ENCODE results near the gene SLC6A7. TPM values are rescaled to one million over a fixed set of nuclear protein-coding genes. Genes with fewer than 3 reads are reported as not detected.

SLC6A7 gene
- polyA plus RNA-seq, 1 donor = 5.7 TPM

DNA sequence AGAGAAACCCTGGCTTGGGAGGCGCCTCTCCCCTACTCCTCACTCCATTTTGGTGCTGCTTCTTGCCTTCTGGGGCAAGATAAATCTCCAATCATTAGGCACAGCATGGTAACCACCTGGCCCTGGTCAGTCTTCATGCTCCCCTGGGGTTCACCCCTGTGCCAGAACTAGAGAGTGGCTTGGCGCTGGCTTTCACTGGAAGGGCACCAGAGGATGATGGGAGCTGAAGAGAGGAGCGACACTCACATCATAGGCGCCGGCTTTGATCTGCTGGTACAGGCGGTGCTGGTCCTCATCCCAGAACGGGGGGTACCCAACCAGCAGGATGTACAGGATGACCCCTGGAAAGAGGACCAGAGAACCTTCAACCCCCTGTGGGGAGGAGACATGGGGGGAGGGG, 61.6 kb downstream of the SLC6A7 start:
- Histone ChIP-seq H3K9me3 (ENCODE audit: control insufficient read depth, low read depth, low read length) (no peaks in the 10 kb centered on the region), H3K27ac (ENCODE audit: low read length) (no peak overlapping the region), H3K36me3 (ENCODE audit: control insufficient read depth, insufficient read depth, low read length) (no peaks in the 10 kb centered on the region), H3K4me3 (ENCODE audit: low read length) (no peak overlapping the region), H3K27me3 (ENCODE audit: control insufficient read depth, insufficient read depth, low read length) (no peaks in the 10 kb centered on the region), H3K4me1 (ENCODE audit: control insufficient read depth, insufficient read depth, low read length) (peaks cover 9% of the 10 kb centered on the region)
- no CpG with 5 or more reads among the region's 7 CpGs for WGBS (ENCODE audit: insufficient coverage, low lambda C conversion rate)
- no peak for DNase-seq

DNA sequence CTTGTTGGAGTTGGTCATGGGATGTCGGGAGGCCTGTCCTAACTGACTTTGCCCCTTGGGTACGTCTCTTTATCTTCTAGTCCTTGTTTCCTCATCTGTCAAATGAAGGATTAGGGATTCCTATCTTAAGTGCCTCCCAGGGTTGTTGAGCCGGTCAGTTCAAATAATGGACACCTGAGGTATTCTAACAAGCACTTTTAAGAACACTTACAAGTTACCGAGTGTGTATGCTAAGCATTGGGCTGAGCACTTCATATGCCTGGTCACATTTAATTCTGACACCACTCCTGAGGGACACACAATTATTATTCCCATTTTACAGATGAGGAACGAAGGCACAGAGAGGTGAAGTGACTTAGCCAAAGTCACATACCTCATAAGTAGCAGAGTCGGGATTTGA, 62.6 kb downstream of the SLC6A7 start:
- H3K9me3 ChIP-seq (ENCODE audit: control insufficient read depth, low read depth, low read length) = no peaks in the 10 kb centered on the region
- no peaks in the 10 kb centered on the region for H3K27me3 ChIP-seq (ENCODE audit: control insufficient read depth, insufficient read depth, low read length)
- WGBS (ENCODE audit: insufficient coverage, low lambda C conversion rate) = no CpG with 5 or more reads among the region's 6 CpGs
- no peak for DNase-seq
- H3K4me1 ChIP-seq (ENCODE audit: control insufficient read depth, insufficient read depth, low read length) = peaks cover 1% of the 10 kb centered on the region
- no peaks in the 10 kb centered on the region for H3K36me3 ChIP-seq (ENCODE audit: control insufficient read depth, insufficient read depth, low read length)
- H3K4me3 ChIP-seq (ENCODE audit: low read length) = no peak overlapping the region
- H3K27ac ChIP-seq (ENCODE audit: low read length) = no peak overlapping the region

DNA sequence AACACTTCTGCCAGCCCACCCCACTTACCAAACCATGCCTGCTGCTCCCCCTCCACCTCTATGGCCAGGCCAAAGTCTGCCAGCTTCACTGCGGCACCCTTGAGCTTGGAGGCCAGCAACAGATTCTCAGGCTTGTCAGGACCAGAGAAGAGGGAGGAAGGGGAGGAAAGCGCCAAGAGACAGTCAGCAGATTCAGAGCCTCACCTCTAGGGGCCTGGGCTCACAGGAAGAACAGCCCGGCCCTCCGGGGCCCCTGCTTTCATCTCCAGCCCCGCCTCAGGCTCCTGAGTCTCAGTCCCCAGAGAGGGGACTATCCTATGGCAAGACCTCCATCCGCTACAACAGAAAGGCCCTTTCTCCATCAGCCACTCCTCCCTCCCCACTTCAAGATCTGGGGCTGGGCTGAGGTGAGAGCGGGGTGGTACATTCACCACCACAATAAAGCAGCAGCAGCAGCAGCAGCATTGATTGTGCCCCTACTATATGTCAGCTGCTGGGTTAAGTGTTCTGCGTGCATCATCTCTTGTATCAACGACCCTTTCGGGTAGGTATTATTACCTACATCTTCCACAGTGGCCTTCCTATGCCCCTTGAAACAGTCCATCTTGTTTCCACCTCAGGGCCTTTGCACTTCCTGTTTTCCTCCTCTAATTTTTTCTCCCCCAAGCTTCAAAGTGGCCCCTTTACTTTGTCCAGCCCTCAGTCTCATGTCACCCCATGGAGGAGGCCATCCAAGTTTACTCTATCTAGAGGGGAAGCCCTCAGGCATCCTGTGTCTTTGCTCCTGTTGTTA, 63.8 kb downstream of the SLC6A7 start:
- no peak for DNase-seq
- H3K36me3 ChIP-seq (ENCODE audit: control insufficient read depth, insufficient read depth, low read length) = no peaks in the 10 kb centered on the region
- H3K27ac ChIP-seq (ENCODE audit: low read length) = no peak overlapping the region
- H3K4me3 ChIP-seq (ENCODE audit: low read length) = no peak overlapping the region
- WGBS (ENCODE audit: insufficient coverage, low lambda C conversion rate) = no CpG with 5 or more reads among the region's 10 CpGs
- H3K4me1 ChIP-seq (ENCODE audit: control insufficient read depth, insufficient read depth, low read length) = no peaks in the 10 kb centered on the region
- no peaks in the 10 kb centered on the region for H3K27me3 ChIP-seq (ENCODE audit: control insufficient read depth, insufficient read depth, low read length)
- H3K9me3 ChIP-seq (ENCODE audit: control insufficient read depth, low read depth, low read length) = no peaks in the 10 kb centered on the region

DNA sequence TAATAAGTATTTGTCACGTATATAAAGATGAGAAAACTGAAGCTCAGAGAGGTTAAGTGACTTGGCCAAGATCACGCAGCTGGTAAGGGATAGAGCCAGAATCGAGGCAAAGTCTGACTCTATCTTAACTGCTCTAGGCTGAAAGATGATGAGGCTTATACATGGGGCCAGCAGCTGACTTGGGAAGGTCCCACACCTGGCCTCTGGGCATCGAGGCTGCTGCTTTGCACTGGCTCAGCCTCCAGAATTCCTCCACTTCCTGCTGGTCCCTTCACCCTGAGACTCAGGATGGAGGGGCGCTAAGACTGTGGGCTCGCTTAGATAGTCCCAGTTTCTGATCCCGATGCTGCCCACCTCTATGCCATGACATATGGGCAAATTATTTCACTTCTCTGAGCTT, 64.5 kb downstream of the SLC6A7 start:
- Histone ChIP-seq H3K4me3 (ENCODE audit: low read length) (no peak overlapping the region), H3K4me1 (ENCODE audit: control insufficient read depth, insufficient read depth, low read length) (no peaks in the 10 kb centered on the region), H3K27ac (ENCODE audit: low read length) (no peak overlapping the region), H3K27me3 (ENCODE audit: control insufficient read depth, insufficient read depth, low read length) (no peaks in the 10 kb centered on the region), H3K9me3 (ENCODE audit: control insufficient read depth, low read depth, low read length) (no peaks in the 10 kb centered on the region), H3K36me3 (ENCODE audit: control insufficient read depth, insufficient read depth, low read length) (no peaks in the 10 kb centered on the region)
- WGBS (ENCODE audit: insufficient coverage, low lambda C conversion rate) = no CpG with 5 or more reads among the region's 7 CpGs
- no peak for DNase-seq

DNA sequence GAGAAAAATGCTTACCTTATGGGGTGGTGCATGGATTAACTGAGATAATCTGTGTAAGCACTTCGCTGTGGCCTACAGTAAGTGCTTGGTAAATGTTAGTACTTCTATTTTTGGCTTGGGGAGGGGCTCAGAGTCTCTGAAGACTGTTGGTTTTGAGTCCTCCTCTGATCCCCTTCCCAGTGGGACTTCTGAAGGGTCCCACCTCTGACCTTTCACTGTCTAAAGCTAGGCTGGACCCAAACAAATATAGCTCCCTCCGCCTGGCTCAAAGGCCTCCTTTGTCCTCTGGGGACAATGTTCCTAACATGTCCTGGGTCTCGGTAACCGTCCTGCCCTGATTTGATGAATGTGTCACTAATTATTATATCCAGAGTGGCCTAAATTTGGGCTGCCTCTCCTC, 64.9 kb downstream of the SLC6A7 start:
- no peaks in the 10 kb centered on the region for H3K9me3 ChIP-seq (ENCODE audit: control insufficient read depth, low read depth, low read length)
- no CpG with 5 or more reads among the region's 4 CpGs for WGBS (ENCODE audit: insufficient coverage, low lambda C conversion rate)
- H3K4me1 ChIP-seq (ENCODE audit: control insufficient read depth, insufficient read depth, low read length) = no peaks in the 10 kb centered on the region
- H3K27ac ChIP-seq (ENCODE audit: low read length) = no peak overlapping the region
- no peaks in the 10 kb centered on the region for H3K27me3 ChIP-seq (ENCODE audit: control insufficient read depth, insufficient read depth, low read length)
- H3K36me3 ChIP-seq (ENCODE audit: control insufficient read depth, insufficient read depth, low read length) = no peaks in the 10 kb centered on the region
- no peak overlapping the region for H3K4me3 ChIP-seq (ENCODE audit: low read length)
- no peak for DNase-seq

DNA sequence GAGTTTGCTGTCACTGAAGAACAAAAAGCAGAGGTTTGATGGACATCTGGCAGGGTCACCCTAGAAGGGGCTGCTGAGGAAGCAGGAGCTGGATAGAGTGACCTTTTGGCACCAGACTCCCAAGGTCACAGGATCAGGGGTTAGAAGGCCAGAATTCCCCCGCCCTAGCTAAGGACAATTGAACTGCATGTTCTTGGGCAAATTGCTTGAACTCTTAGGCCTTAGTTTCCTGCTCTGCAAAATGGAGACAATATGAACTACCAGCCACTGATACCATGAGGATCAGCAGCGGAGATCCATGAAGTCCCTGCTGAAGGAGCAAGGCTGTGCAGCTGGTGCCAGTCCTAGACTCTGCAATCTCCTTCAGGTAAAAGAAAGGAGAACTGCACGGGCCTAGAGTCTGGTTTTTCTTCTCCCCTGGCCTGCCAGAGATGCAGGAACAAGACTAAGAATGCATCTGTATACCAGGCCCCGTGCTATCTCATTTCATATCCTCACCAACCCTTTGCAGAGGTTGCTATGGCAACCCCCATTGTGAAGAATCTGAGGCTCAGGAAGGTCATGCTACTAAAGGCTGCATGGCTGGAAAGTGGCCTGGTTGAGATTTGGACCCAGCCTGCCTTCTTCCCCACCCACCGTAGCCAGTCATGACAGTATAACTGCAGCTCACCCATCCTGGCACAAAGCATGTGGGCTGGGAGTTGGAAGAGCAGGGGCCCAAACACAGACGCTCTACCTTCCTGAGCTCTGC, 66.0 kb downstream of the SLC6A7 start:
- WGBS (ENCODE audit: insufficient coverage, low lambda C conversion rate) = no CpG with 5 or more reads among the region's 6 CpGs
- H3K27me3 ChIP-seq (ENCODE audit: control insufficient read depth, insufficient read depth, low read length) = no peaks in the 10 kb centered on the region
- no peak overlapping the region for H3K4me3 ChIP-seq (ENCODE audit: low read length)
- no peaks in the 10 kb centered on the region for H3K9me3 ChIP-seq (ENCODE audit: control insufficient read depth, low read depth, low read length)
- no peaks in the 10 kb centered on the region for H3K4me1 ChIP-seq (ENCODE audit: control insufficient read depth, insufficient read depth, low read length)
- no peaks in the 10 kb centered on the region for H3K36me3 ChIP-seq (ENCODE audit: control insufficient read depth, insufficient read depth, low read length)
- no peak for DNase-seq
- no peak overlapping the region for H3K27ac ChIP-seq (ENCODE audit: low read length)

DNA sequence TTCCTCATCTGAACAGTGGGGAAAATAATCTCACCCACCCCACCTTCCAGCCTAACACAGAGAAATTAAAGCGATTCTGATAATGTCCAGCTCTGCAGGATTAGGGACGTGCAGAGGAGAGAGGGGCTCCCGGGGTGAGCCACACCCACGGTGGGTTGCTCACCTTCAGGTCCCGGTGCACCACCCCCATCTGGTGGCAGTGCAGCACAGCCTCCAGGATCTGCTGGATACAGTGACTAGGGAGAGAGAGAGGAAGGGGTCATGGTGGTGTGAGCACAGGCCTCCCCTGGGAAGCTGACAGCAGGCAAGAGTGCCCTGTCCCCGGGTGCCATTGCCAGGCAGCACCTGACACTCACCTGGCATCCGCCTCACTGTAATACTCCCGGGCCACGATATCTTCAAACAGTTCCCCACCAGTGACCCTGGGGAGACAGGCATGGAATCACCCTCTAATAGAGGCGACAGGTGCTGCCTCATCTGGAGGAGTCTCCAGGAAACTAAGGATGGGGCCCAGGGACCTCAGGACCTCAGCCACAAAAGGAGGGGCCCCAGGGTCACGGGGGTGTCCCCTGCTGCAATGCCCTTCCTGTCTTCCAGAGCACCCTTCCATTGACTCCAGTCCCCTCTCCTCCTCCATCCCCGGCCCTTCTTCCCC, 66.7 kb downstream of the SLC6A7 start:
- no CpG with 5 or more reads among the region's 12 CpGs for WGBS (ENCODE audit: insufficient coverage, low lambda C conversion rate)
- H3K4me3 ChIP-seq (ENCODE audit: low read length) = no peak overlapping the region
- no peak for DNase-seq
- H3K4me1 ChIP-seq (ENCODE audit: control insufficient read depth, insufficient read depth, low read length) = no peaks in the 10 kb centered on the region
- no peaks in the 10 kb centered on the region for H3K9me3 ChIP-seq (ENCODE audit: control insufficient read depth, low read depth, low read length)
- no peak overlapping the region for H3K27ac ChIP-seq (ENCODE audit: low read length)
- no peaks in the 10 kb centered on the region for H3K36me3 ChIP-seq (ENCODE audit: control insufficient read depth, insufficient read depth, low read length)
- H3K27me3 ChIP-seq (ENCODE audit: control insufficient read depth, insufficient read depth, low read length) = no peaks in the 10 kb centered on the region

DNA sequence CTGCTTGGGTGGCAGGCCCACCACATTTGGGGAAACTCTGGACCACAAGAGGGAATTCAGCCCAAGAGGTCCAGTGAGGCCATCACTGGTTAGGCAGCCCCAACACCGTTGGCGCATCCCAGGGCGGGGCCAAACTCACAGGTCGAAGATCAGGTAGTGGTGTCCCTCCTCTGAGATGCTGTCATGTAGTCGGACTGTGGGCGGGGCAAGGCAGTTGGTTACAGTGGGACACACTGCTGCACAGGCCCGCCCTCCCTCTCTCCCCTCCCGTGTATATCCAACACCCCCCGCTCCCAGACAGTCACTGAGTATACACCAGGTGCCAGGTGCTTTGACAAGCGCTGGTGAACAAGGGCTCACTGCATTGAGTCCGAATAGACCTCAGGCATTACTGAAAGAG, 67.6 kb downstream of the SLC6A7 start:
- Histone ChIP-seq H3K9me3 (ENCODE audit: control insufficient read depth, low read depth, low read length) (no peaks in the 10 kb centered on the region), H3K27ac (ENCODE audit: low read length) (no peak overlapping the region), H3K4me3 (ENCODE audit: low read length) (no peak overlapping the region), H3K4me1 (ENCODE audit: control insufficient read depth, insufficient read depth, low read length) (no peaks in the 10 kb centered on the region), H3K27me3 (ENCODE audit: control insufficient read depth, insufficient read depth, low read length) (peaks cover 3% of the 10 kb centered on the region), H3K36me3 (ENCODE audit: control insufficient read depth, insufficient read depth, low read length) (no peaks in the 10 kb centered on the region)
- peak in 1 of 2 donors; percentile 16 for DNase-seq
- no CpG with 5 or more reads among the region's 11 CpGs for WGBS (ENCODE audit: insufficient coverage, low lambda C conversion rate)

DNA sequence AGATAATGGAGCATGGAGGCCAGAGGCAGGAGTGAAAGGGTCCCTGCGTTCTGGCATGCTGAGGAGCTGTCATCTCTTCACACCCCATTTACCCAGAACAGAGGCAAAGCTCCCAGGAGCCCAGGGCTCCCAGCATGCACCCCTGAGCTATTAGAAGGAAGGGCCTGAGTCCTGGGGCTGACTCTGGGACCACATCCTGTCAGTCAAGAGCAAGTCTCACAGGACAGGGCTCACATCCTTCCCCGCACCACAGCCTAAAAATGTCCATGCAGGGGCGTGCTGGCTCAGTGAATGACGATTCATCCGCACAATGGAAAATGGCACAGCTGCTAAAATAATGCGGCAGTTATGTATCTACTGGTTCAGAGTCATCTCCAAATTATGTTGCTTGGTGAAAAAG, 68.3 kb downstream of the SLC6A7 start:
- H3K9me3 ChIP-seq (ENCODE audit: control insufficient read depth, low read depth, low read length) = no peaks in the 10 kb centered on the region
- H3K4me3 ChIP-seq (ENCODE audit: low read length) = no peak overlapping the region
- DNase-seq = no peak
- no peak overlapping the region for H3K27ac ChIP-seq (ENCODE audit: low read length)
- peaks cover 3% of the 10 kb centered on the region for H3K27me3 ChIP-seq (ENCODE audit: control insufficient read depth, insufficient read depth, low read length)
- H3K4me1 ChIP-seq (ENCODE audit: control insufficient read depth, insufficient read depth, low read length) = no peaks in the 10 kb centered on the region
- no CpG with 5 or more reads among the region's 6 CpGs for WGBS (ENCODE audit: insufficient coverage, low lambda C conversion rate)
- H3K36me3 ChIP-seq (ENCODE audit: control insufficient read depth, insufficient read depth, low read length) = no peaks in the 10 kb centered on the region

All from large intestine (tissue), 3 donors.